Calu3 (cell line): Measurements from ENCODE around the gene RAB33A. TPM values are rescaled to one million over a fixed set of nuclear protein-coding genes. Genes with fewer than 3 reads are reported as not detected.
A peak's percentile ranks its signal among the peaks of the same experiment; 100 is the strongest.

Experiments
- BruUV-seq: library from RNA; stranded (reverse); fragments of 400-500 nt; replicated peaks from 2 replicates; lab custom pipeline; 2021; lab: Mats Ljungman, UMichigan
- CTCF ChIA-PET: fragments of 300-600 bp; sonication (Branson Sonifier 250); formaldehyde crosslinking; loops from one replicate; lab custom pipeline; 2022; ENCODE audit warnings: antibody characterized with exemption; lab: Charles Lee
- DNase-seq: peaks from one replicate; pipeline ENCODE4 v3.0.0; 2022
- H3K27ac Mint-ChIP-seq: one replicate; pipeline ENCODE4 v1.8.0; 2022; ENCODE audit warnings: mixed read lengths; ENCODE audit not compliant: unreplicated experiment
- H3K27me3 Mint-ChIP-seq: one replicate; pipeline ENCODE4 v1.8.0; 2022; ENCODE audit warnings: mixed read lengths; ENCODE audit not compliant: unreplicated experiment
- H3K36me3 Mint-ChIP-seq: one replicate; pipeline ENCODE4 v1.8.0; 2022; ENCODE audit warnings: mild to moderate bottlenecking, moderate library complexity, mixed read lengths; ENCODE audit not compliant: insufficient read depth, unreplicated experiment
- H3K4me1 Mint-ChIP-seq: one replicate; pipeline ENCODE4 v1.8.0; 2022; ENCODE audit warnings: mild to moderate bottlenecking, low read depth, mixed read lengths; ENCODE audit not compliant: unreplicated experiment
- H3K4me3 Mint-ChIP-seq: one replicate; pipeline ENCODE4 v1.8.0; 2022; ENCODE audit warnings: mild to moderate bottlenecking, low read depth, moderate library complexity, mixed read lengths; ENCODE audit not compliant: unreplicated experiment
- H3K9me3 Mint-ChIP-seq: one replicate; pipeline ENCODE4 v1.8.0; 2022; ENCODE audit warnings: low read depth, mixed read lengths; ENCODE audit not compliant: unreplicated experiment
- intact Hi-C: fragments of 100-400 bp; cut with micrococcal nuclease; formaldehyde crosslinking; loops from one replicate; pipeline ENCODE4 v1.10.0; 2022; ENCODE audit not compliant: unreplicated experiment
- total RNA-seq: library from RNA; stranded (reverse); gene quantifications from 2 replicates; pipeline ENCODE4 v1.2.3, GENCODE V29; 2022
- TF ChIP-seq, protein P1 (sequence below): fragments of 200-600 bp; IDR thresholded peaks from one replicate; pipeline ENCODE4 v1.8.0; 2022; ENCODE audit warnings: antibody characterized with exemption; ENCODE audit not compliant: unreplicated experiment

RAB33A gene
- total RNA-seq, 1 experiment from 2014 or later = not detected

DNA sequence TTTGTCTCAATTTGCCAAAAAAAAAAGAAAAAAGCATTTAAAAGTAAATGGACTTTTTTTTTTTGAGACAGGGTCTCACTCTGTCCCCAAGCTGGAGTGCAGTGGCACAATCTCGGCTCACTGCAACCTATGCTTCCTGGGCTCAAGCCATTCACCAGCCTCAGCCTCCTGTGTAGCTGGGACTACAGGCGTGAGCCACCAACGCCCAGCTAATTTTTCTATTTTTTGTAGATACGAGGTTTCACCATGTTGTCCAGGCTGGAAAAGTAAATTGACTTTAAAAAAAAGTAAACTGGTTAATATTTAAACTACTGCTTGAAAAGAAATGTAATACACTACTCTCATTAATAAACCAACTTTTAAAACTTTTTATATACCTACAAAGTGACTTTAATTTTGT, 12.0 kb upstream of the RAB33A start:
- no TSS peak for BruUV-seq
- intact Hi-C loops = no loop called here
- Mint-ChIP-seq H3K27ac (no peak overlapping the region), H3K36me3 (peaks cover under 1% of the 10 kb centered on the region), H3K27me3 (no peaks in the 10 kb centered on the region), H3K9me3 (no peaks in the 10 kb centered on the region), H3K4me1 (peaks cover 10% of the 10 kb centered on the region), H3K4me3 (no peak overlapping the region)
- no peak for DNase-seq
- TF ChIP-seq, protein P1, sequence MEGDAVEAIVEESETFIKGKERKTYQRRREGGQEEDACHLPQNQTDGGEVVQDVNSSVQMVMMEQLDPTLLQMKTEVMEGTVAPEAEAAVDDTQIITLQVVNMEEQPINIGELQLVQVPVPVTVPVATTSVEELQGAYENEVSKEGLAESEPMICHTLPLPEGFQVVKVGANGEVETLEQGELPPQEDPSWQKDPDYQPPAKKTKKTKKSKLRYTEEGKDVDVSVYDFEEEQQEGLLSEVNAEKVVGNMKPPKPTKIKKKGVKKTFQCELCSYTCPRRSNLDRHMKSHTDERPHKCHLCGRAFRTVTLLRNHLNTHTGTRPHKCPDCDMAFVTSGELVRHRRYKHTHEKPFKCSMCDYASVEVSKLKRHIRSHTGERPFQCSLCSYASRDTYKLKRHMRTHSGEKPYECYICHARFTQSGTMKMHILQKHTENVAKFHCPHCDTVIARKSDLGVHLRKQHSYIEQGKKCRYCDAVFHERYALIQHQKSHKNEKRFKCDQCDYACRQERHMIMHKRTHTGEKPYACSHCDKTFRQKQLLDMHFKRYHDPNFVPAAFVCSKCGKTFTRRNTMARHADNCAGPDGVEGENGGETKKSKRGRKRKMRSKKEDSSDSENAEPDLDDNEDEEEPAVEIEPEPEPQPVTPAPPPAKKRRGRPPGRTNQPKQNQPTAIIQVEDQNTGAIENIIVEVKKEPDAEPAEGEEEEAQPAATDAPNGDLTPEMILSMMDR = no peak
- CTCF ChIA-PET = no interaction called here

DNA sequence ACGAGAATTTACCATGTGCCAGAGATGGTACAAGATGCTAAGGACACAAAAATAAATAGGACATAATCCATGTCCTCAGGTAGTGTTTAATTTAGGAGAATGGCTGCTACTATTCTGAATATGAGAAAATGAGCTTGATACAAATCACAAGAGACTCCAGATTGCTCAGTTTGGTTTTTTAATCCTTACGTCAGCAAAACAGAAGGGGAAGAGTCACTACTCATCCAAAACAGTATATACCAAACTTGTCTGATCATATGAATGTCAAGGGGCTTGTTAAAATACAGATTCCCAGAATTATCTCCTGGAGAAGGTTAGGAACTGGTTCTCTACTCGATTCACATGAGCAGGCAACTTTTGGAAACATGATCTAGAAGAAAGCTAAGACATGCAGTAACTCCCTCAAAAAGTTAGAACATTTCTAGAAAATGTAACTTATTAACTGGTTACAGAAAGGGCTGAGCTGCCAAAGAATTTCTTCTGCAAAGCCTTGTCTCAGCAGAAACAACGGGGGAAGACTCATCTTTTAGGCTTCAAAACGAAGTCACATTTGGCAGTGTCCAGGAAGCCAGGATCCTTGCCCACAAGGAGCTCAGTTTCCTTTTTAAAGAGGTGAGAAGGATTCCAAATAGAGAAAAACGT, 9.5 kb upstream of the RAB33A start:
- CTCF ChIA-PET = no interaction called here
- BruUV-seq = no TSS peak
- TF ChIP-seq, protein P1 = no peak

DNA sequence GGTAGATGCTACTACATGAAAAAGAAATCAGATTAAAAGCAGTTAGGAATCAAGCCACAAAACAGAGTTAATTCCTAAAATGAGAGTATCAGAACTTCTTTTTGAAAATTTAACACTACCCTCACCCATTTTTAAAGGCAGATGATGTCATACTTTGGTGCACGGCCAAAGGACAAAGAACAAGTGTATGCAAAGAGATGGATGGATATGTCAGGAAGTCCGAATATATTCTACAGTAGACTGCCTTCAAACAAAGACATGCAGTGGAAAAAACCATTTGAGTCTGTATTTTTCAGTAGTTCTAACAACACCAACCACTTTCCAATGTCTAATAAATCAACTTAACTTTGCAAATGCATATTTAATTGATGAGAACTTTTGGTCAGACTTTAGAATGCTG, 8.4 kb upstream of the RAB33A start:
- no peak overlapping the region for H3K4me3 Mint-ChIP-seq
- CTCF ChIA-PET = no interaction called here

More for the DNA sequence above, 9.5 kb upstream of the RAB33A start:
- no peak for DNase-seq
- intact Hi-C loops = no loop called here
- H3K27ac Mint-ChIP-seq = no peak overlapping the region
- H3K27me3 Mint-ChIP-seq = no peaks in the 10 kb centered on the region
- peaks cover 17% of the 10 kb centered on the region for H3K36me3 Mint-ChIP-seq
- H3K4me3 Mint-ChIP-seq = no peak overlapping the region
- peaks cover 18% of the 10 kb centered on the region for H3K4me1 Mint-ChIP-seq
- no peaks in the 10 kb centered on the region for H3K9me3 Mint-ChIP-seq

DNA sequence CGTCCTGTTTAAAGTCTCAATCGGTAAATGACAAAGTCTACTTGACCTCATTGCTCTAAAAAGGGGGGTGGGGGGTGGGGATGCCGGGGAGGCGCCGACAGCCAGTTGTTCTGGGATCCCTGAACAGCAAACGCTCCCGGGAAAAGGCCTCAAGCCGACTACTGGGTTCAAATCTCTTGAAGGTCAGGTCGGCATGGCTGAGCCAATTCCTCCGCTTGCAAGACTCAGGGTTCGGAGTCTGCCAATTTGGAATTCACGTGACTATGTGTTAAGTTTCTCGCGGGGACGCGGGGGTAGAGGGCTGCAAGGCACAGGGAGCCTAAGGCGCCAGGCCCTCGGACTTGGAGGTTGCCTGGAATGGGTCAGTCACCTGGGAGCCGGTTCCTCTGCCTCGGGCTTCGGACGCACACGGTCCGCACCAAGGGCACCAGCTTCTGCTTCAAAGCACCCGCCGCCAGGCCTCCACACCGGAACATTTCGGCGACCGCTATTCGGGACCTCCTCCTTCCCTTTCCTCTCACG, 6.5 kb upstream of the RAB33A start:
- intact Hi-C loops = no loop called here
- peaks cover 24% of the 10 kb centered on the region for H3K4me1 Mint-ChIP-seq
- no peak for DNase-seq
- peak overlapping the region; percentile 72 for H3K27ac Mint-ChIP-seq
- peaks cover under 1% of the 10 kb centered on the region for H3K27me3 Mint-ChIP-seq
- CTCF ChIA-PET = no interaction called here
- peak overlapping the region; percentile 77 for H3K4me3 Mint-ChIP-seq
- TSS peak; percentile 60 for BruUV-seq
- no peaks in the 10 kb centered on the region for H3K9me3 Mint-ChIP-seq
- TF ChIP-seq, protein P1 = no peak
- H3K36me3 Mint-ChIP-seq = peaks cover 17% of the 10 kb centered on the region

More for the DNA sequence above, 8.4 kb upstream of the RAB33A start:
- TF ChIP-seq, protein P1 = no peak
- Mint-ChIP-seq H3K36me3 (peaks cover 17% of the 10 kb centered on the region), H3K27ac (no peak overlapping the region), H3K27me3 (no peaks in the 10 kb centered on the region), H3K9me3 (no peaks in the 10 kb centered on the region), H3K4me1 (peaks cover 24% of the 10 kb centered on the region)
- DNase-seq = no peak
- intact Hi-C loops = no loop called here
- no TSS peak for BruUV-seq
